ENCODE results near the gene SPC24.

The SPC24 gene

DNA sequence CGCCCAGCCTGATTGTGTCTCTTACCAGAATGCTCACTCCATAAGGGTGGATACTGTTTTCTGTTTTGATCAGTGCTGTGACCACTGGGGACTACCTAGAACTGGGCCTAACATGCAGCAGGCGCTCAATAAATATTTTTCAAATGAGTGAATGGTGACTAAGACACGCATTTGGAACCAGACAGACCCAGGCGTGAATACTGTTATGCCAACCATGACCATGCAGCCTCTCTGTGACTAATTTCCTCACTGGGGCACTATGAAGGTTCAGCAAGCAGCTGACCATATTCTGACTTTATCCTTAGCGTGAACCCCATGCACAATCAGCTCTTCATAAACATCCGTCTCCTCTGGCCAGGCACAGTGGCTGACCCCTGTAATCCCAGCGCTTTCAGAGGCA, 13.0 kb upstream of the SPC24 start:
- Histone ChIP-seq H3K9me2 (replicated peaks; ENCODE audit: control insufficient read depth, low read length) (no peaks in the 10 kb centered on the region), H3F3A (ENCODE audit: control insufficient read depth, insufficient read depth) (no peaks in the 10 kb centered on the region; the same call in 1 of the 2 replicates), H3K27ac (ENCODE audit: low read depth, low read length) (no peak overlapping the region), H3K4me1 (ENCODE audit: control insufficient read depth, low read length) (no peaks in the 10 kb centered on the region), H3K4me3 (ENCODE audit: low read length) (no peak overlapping the region), H3K4me2 (ENCODE audit: low read length) (no peak overlapping the region), H3K27me3 (ENCODE audit: control insufficient read depth, low read length) (no peaks in the 10 kb centered on the region), H3K79me2 (ENCODE audit: control insufficient read depth, low read length) (no peaks in the 10 kb centered on the region), H4K20me1 (ENCODE audit: control insufficient read depth, insufficient read depth, low read depth, low read length) (no peaks in the 10 kb centered on the region), H3K36me3 (ENCODE audit: control insufficient read depth, low read length) (peaks cover 64% of the 10 kb centered on the region), H3K9me3 (ENCODE audit: control insufficient read depth, insufficient read depth, low read length) (no peaks in the 10 kb centered on the region)
- TF ChIP-seq, protein P1, sequence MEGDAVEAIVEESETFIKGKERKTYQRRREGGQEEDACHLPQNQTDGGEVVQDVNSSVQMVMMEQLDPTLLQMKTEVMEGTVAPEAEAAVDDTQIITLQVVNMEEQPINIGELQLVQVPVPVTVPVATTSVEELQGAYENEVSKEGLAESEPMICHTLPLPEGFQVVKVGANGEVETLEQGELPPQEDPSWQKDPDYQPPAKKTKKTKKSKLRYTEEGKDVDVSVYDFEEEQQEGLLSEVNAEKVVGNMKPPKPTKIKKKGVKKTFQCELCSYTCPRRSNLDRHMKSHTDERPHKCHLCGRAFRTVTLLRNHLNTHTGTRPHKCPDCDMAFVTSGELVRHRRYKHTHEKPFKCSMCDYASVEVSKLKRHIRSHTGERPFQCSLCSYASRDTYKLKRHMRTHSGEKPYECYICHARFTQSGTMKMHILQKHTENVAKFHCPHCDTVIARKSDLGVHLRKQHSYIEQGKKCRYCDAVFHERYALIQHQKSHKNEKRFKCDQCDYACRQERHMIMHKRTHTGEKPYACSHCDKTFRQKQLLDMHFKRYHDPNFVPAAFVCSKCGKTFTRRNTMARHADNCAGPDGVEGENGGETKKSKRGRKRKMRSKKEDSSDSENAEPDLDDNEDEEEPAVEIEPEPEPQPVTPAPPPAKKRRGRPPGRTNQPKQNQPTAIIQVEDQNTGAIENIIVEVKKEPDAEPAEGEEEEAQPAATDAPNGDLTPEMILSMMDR (IDR thresholded peaks at IDR 0.05; ENCODE audit: low read depth, low read length, poor library complexity, severe bottlenecking), result no peak
- TF ChIP-seq EZH2phosphoT487 (IDR thresholded peaks at IDR 0.05; ENCODE audit: borderline replicate concordance, low read length), result no peak

DNA sequence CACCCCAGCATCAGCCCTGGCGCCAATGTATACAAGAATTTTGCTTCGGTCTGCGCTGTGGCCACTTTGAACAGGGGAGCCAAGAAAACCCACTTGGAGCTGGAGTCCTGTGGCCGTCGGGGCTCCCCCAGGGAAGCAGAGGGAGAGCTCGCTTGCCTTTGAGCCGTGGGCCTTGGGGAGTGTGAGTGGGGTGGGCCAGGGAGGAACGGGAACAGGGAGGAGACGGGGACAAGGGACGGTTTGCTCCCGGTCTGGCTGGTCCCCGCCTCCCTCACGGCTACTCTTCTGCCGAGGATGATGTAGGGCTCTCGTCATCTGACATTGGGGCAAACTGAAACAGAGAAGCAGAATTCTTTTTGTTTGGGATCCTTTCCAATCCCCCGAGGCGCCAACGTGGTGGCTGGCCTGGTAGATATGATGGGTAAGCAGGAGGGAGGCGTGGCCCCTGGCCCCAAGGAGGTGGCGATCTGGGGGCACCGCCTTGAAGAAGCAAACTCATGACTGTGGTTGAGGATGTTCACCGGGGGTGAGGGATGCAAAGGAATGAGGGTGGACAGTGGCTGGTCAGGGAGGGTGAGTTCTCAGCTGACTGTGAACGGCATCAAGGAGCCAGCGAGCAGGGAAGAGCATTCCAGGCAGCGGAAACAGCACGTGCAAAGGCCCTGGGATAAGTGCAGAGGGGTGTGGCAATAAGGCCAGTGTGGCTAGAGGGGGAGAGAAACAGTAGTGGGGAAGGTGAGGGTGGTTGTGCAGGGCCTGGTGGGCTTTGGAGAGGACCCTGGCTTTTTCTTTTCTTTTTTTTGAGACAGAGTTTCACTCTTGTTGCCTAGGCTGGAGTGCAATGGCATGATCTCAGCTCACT, 10.9 kb upstream of the SPC24 start:
- H3K4me2 ChIP-seq (ENCODE audit: low read length), result no peak overlapping the region
- no peaks in the 10 kb centered on the region for H3K9me2 ChIP-seq (replicated peaks; ENCODE audit: control insufficient read depth, low read length)
- no peak overlapping the region for H3K27ac ChIP-seq (ENCODE audit: low read depth, low read length)
- no peaks in the 10 kb centered on the region for H3K27me3 ChIP-seq (ENCODE audit: control insufficient read depth, low read length)
- no peaks in the 10 kb centered on the region for H3K4me1 ChIP-seq (ENCODE audit: control insufficient read depth, low read length)
- TF ChIP-seq, protein P1 (IDR thresholded peaks at IDR 0.05; ENCODE audit: low read depth, low read length, poor library complexity, severe bottlenecking), result no peak
- no peak for TF ChIP-seq EZH2phosphoT487 (IDR thresholded peaks at IDR 0.05; ENCODE audit: borderline replicate concordance, low read length)
- peaks cover 49% of the 10 kb centered on the region for H3K36me3 ChIP-seq (ENCODE audit: control insufficient read depth, low read length)
- no peaks in the 10 kb centered on the region for H3K9me3 ChIP-seq (ENCODE audit: control insufficient read depth, insufficient read depth, low read length)
- H3K79me2 ChIP-seq (ENCODE audit: control insufficient read depth, low read length), result no peaks in the 10 kb centered on the region
- no peak overlapping the region for H3K4me3 ChIP-seq (ENCODE audit: low read length)
- no peaks in the 10 kb centered on the region; the same call in 1 of the 2 replicates for H3F3A ChIP-seq (ENCODE audit: control insufficient read depth, insufficient read depth)
- H4K20me1 ChIP-seq (ENCODE audit: control insufficient read depth, insufficient read depth, low read depth, low read length), result no peaks in the 10 kb centered on the region

DNA sequence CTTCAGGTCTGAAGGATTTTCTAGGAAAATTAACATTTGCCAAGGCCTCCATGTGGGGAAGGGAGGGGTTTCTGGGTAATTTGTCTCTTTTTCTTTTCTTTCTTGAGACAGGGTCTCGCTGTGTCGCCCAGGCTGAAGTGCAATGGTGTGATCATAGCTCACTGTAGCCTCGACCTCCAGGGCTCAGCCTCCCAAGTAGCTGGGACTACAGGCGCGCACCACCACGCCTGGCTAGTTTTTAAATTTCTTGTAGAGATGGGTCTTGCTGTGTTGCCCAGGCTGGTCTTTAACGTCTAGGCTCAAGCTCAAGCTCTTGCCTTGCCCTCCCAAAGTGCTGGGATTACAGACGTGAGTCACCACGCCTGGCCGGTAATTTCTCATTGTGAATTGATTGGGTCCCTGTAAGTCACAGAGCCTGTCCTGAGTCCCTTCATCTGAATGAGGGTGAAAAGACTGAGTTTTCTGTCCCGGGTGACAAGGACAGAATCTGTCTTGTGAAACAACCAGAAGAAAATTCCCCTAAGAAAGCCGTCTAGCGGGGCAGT, 10.0 kb upstream of the SPC24 start:
- Histone ChIP-seq H3K27me3 (ENCODE audit: control insufficient read depth, low read length) (no peaks in the 10 kb centered on the region), H4K20me1 (ENCODE audit: control insufficient read depth, insufficient read depth, low read depth, low read length) (no peaks in the 10 kb centered on the region), H3K4me2 (ENCODE audit: low read length) (no peak overlapping the region), H3K4me1 (ENCODE audit: control insufficient read depth, low read length) (no peaks in the 10 kb centered on the region), H3K9me3 (ENCODE audit: control insufficient read depth, insufficient read depth, low read length) (no peaks in the 10 kb centered on the region), H3K36me3 (ENCODE audit: control insufficient read depth, low read length) (peaks cover 49% of the 10 kb centered on the region), H3K4me3 (ENCODE audit: low read length) (no peak overlapping the region), H3F3A (ENCODE audit: control insufficient read depth, insufficient read depth) (no peaks in the 10 kb centered on the region; the same call in 1 of the 2 replicates), H3K27ac (ENCODE audit: low read depth, low read length) (no peak overlapping the region), H3K79me2 (ENCODE audit: control insufficient read depth, low read length) (no peaks in the 10 kb centered on the region), H3K9me2 (replicated peaks; ENCODE audit: control insufficient read depth, low read length) (no peaks in the 10 kb centered on the region)
- TF ChIP-seq, protein P1 (IDR thresholded peaks at IDR 0.05; ENCODE audit: low read depth, low read length, poor library complexity, severe bottlenecking), result no peak
- no peak for TF ChIP-seq EZH2phosphoT487 (IDR thresholded peaks at IDR 0.05; ENCODE audit: borderline replicate concordance, low read length)
